Muscle layer of duodenum (tissue), 2 donors: ENCODE data around the gene GALNT17.
"Not testable (repeated sequence)": the region's sequence is repeated elsewhere in the genome, so short reads cannot be mapped to it uniquely, and the experiment has no call there.

Source experiments
- H3K27ac ChIP-seq: one replicate; pipeline ENCODE4 v1.7.0; 2013; ENCODE audit warnings: mild to moderate bottlenecking, low read length
- H3K27me3 ChIP-seq: one replicate; pipeline ENCODE4 v1.7.0; 2013; ENCODE audit warnings: low read depth, mild to moderate bottlenecking, control low read depth, low read length
- H3K36me3 ChIP-seq, 2 donors: one replicate each; pipeline ENCODE4 v1.7.0; 2013; ENCODE audit warnings: low read length in 2 of 2, control low read depth in 1 of 2, mild to moderate bottlenecking in 1 of 2; ENCODE audit not compliant: insufficient read depth in 2 of 2, control insufficient read depth in 1 of 2
- H3K4me1 ChIP-seq, 2 donors: one replicate each; pipeline ENCODE4 v1.7.0; 2013; ENCODE audit warnings: low read length in 2 of 2, mild to moderate bottlenecking in 2 of 2, control low read depth in 1 of 2, moderate library complexity in 1 of 2; ENCODE audit not compliant: insufficient read depth in 2 of 2, control insufficient read depth in 1 of 2
- H3K4me3 ChIP-seq, 2 donors: one replicate each; pipeline ENCODE4 v1.7.0; 2013; ENCODE audit warnings: low read length in 2 of 2, low read depth in 1 of 2, mild to moderate bottlenecking in 1 of 2
- H3K9me3 ChIP-seq, 2 donors: one replicate each; pipeline ENCODE4 v1.7.0; 2013; ENCODE audit warnings: low read length in 2 of 2, control low read depth in 1 of 2, mild to moderate bottlenecking in 1 of 2; ENCODE audit not compliant: control insufficient read depth in 1 of 2
- donor health status: healthy.

GALNT17 gene

GRCh38 chr7:71209484-71209883 is 77.5 kb downstream of the GALNT17 start:
- not testable (repeated sequence) for H3K4me1 ChIP-seq, H3K27me3 ChIP-seq, H3K36me3 ChIP-seq, H3K27ac ChIP-seq, H3K4me3 ChIP-seq, H3K9me3 ChIP-seq

- Histone ChIP-seq H3K27me3 (no peaks in the 10 kb centered on the region), H3K9me3 (no peaks in the 10 kb centered on the region), H3K36me3 (no peaks in the 10 kb centered on the region), H3K4me3 (no peak overlapping the region), H3K27ac (no peak overlapping the region), H3K4me1 (peaks cover 0 to 6% of the 10 kb centered on the region in 2 donors)
Measured at GRCh38 chr7:71210220-71210619, 78.3 kb downstream of the GALNT17 start.

- H3K4me1 ChIP-seq, H3K4me3 ChIP-seq, H3K9me3 ChIP-seq, H3K36me3 ChIP-seq, H3K27me3 ChIP-seq, H3K27ac ChIP-seq: not testable (repeated sequence)
Measured at GRCh38 chr7:71212433-71212832, 80.5 kb downstream of the GALNT17 start.

- Histone ChIP-seq H3K4me3 (no peak overlapping the region), H3K27ac (no peak overlapping the region), H3K9me3 (peaks cover 4 to 9% of the 10 kb centered on the region in 2 donors), H3K27me3 (no peaks in the 10 kb centered on the region), H3K4me1 (no peaks in the 10 kb centered on the region), H3K36me3 (no peaks in the 10 kb centered on the region)
Measured at GRCh38 chr7:71216211-71216610, 84.3 kb downstream of the GALNT17 start.

GRCh38 chr7:71220210-71220695 is 88.3 kb downstream of the GALNT17 start:
- Histone ChIP-seq H3K4me1 (no peaks in the 10 kb centered on the region), H3K9me3 (peaks cover 4 to 11% of the 10 kb centered on the region in 2 donors), H3K36me3 (no peaks in the 10 kb centered on the region), H3K27ac (no peak overlapping the region), H3K27me3 (no peaks in the 10 kb centered on the region), H3K4me3 (no peak overlapping the region)

GRCh38 chr7:71221049-71221448 is 89.1 kb downstream of the GALNT17 start:
- peaks cover 4 to 11% of the 10 kb centered on the region in 2 donors for H3K9me3 ChIP-seq
- H3K4me3 ChIP-seq = no peak overlapping the region
- no peak overlapping the region for H3K27ac ChIP-seq
- no peaks in the 10 kb centered on the region for H3K36me3 ChIP-seq
- H3K27me3 ChIP-seq = no peaks in the 10 kb centered on the region
- no peaks in the 10 kb centered on the region for H3K4me1 ChIP-seq

GRCh38 chr7:71221549-71221948 is 89.6 kb downstream of the GALNT17 start:
- H3K4me1 ChIP-seq = no peaks in the 10 kb centered on the region
- H3K36me3 ChIP-seq = no peaks in the 10 kb centered on the region
- H3K27me3 ChIP-seq = no peaks in the 10 kb centered on the region
- H3K9me3 ChIP-seq = peaks cover 4 to 11% of the 10 kb centered on the region in 2 donors
- H3K4me3 ChIP-seq = no peak overlapping the region
- no peak overlapping the region for H3K27ac ChIP-seq

DNA sequence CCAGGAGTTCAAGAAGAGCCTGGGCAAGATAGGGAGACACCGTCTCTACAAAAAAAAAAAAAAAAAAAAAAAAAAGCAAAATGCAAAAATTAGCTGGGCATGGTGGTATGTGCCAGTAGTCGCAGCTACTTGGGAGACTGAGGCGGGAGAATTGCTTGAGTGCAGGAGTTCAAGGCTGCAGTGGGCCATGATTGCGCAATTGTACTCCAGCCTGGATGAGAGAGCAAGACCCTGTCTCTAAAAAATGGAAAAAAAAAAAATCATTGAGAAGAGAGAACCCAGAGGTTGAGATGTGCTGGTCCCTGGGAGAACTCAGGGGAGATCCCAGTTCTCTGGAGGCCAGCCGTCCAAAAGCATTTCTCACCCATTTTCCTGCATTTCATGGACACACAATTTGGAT is 95.2 kb downstream of the GALNT17 start:
- Histone ChIP-seq H3K27me3 (no peaks in the 10 kb centered on the region), H3K9me3 (peaks cover 0 to 19% of the 10 kb centered on the region in 2 donors), H3K36me3 (no peaks in the 10 kb centered on the region), H3K4me1 (no peaks in the 10 kb centered on the region), H3K27ac (no peak overlapping the region), H3K4me3 (no peak overlapping the region)

DNA sequence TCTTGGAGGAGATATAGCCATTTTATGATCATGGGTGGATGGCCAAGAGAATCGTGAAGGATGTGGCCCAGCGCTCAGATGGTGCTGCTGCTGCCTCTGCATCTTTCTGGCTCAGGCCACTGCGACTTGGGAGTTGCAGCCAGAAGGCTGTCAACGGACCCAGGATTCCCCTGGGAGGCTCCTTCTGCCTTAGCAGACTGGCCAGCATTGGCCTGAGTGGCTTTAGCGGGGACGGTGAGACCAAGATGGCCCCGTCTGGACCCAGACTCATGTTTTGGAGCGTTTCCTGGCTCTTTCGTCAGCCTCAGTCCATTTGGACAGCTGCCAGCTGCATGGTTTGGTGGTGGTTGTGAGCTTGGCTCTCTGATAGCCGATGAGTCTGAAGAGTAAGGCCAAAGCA is 97.2 kb downstream of the GALNT17 start:
- Histone ChIP-seq H3K4me3 (no peak overlapping the region), H3K27ac (no peak overlapping the region), H3K9me3 (peaks cover 0 to 19% of the 10 kb centered on the region in 2 donors)

GRCh38 chr7:71229699-71230098 is 97.8 kb downstream of the GALNT17 start:
- no peak overlapping the region for H3K27ac ChIP-seq
- no peak overlapping the region for H3K4me3 ChIP-seq
- H3K36me3 ChIP-seq = no peaks in the 10 kb centered on the region
- H3K27me3 ChIP-seq = no peaks in the 10 kb centered on the region
- peaks cover 0 to 19% of the 10 kb centered on the region in 2 donors for H3K9me3 ChIP-seq
- no peaks in the 10 kb centered on the region for H3K4me1 ChIP-seq

More for the DNA sequence above, 97.2 kb downstream of the GALNT17 start:
- no peaks in the 10 kb centered on the region for H3K36me3 ChIP-seq
- no peaks in the 10 kb centered on the region for H3K27me3 ChIP-seq
- H3K4me1 ChIP-seq = no peaks in the 10 kb centered on the region

- H3K27me3 ChIP-seq = no peaks in the 10 kb centered on the region
- peaks cover 0 to 9% of the 10 kb centered on the region in 2 donors for H3K9me3 ChIP-seq
- no peak overlapping the region for H3K27ac ChIP-seq
- H3K36me3 ChIP-seq = no peaks in the 10 kb centered on the region
- H3K4me3 ChIP-seq = no peak overlapping the region
- peaks cover 0 to 12% of the 10 kb centered on the region in 2 donors for H3K4me1 ChIP-seq
Measured at GRCh38 chr7:71235253-71235652, 103.3 kb downstream of the GALNT17 start.
